Ureter (tissue), 1 donor: ENCODE results near the gene LRMDA. TPM values are rescaled to one million over a fixed set of nuclear protein-coding genes. Genes with fewer than 3 reads are reported as not detected.
A peak's percentile ranks its signal among the peaks of the same experiment; 100 is the strongest.
"Not testable (repeated sequence)": the region's sequence is repeated elsewhere in the genome, so short reads cannot be mapped to it uniquely, and the experiment has no call there.

Experiments
- DNase-seq: peaks from one replicate; pipeline ENCODE4 v3.0.0-alpha.2; 2020; ENCODE audit warnings: low spot score
- total RNA-seq: library from RNA; stranded (reverse); gene quantifications from one replicate; pipeline ENCODE4 v1.2.4, GENCODE V29; 2023
- donor health status: DM: yes; HTN: yes; CAD: no.

LRMDA gene
- total RNA-seq, 1 donor from 2014 or later: 23.1 TPM

GRCh38 chr10:75505840-75506506 is 74.5 kb downstream of the LRMDA start:
- no peak for DNase-seq

GRCh38 chr10:75506930-75507329 is 75.5 kb downstream of the LRMDA start:
- no peak for DNase-seq

- no peak for DNase-seq
These were observed 76.0 kb downstream of the LRMDA start for GRCh38 chr10:75507469-75507868.

- no peak for DNase-seq
These were observed 76.9 kb downstream of the LRMDA start for GRCh38 chr10:75508239-75508813.

GRCh38 chr10:75508814-75509306 is 77.4 kb downstream of the LRMDA start:
- no peak for DNase-seq

GRCh38 chr10:75509706-75510105 is 78.3 kb downstream of the LRMDA start:
- no peak for DNase-seq

GRCh38 chr10:75511011-75511410 is 79.6 kb downstream of the LRMDA start:
- DNase-seq: no peak

- DNase-seq: peak; percentile 58
These were observed 80.9 kb downstream of the LRMDA start for GRCh38 chr10:75512203-75512933.

GRCh38 chr10:75513292-75513885 is 82.0 kb downstream of the LRMDA start:
- DNase-seq: no peak

- no peak for DNase-seq
These were observed 83.4 kb downstream of the LRMDA start for GRCh38 chr10:75514830-75515229.

GRCh38 chr10:75516154-75516553 is 84.7 kb downstream of the LRMDA start:
- DNase-seq: not testable (repeated sequence)

- not testable (repeated sequence) for DNase-seq
These were observed 87.8 kb downstream of the LRMDA start for GRCh38 chr10:75519213-75519612.

- DNase-seq: not testable (repeated sequence)
These were observed 89.9 kb downstream of the LRMDA start for GRCh38 chr10:75521194-75521829.

- DNase-seq: no peak
These were observed 93.6 kb downstream of the LRMDA start for GRCh38 chr10:75525067-75525466.

- DNase-seq: no peak
These were observed 94.2 kb downstream of the LRMDA start for GRCh38 chr10:75525646-75526045.

GRCh38 chr10:75527542-75527941 is 96.1 kb downstream of the LRMDA start:
- DNase-seq: no peak

GRCh38 chr10:75528392-75528791 is 97.0 kb downstream of the LRMDA start:
- DNase-seq: no peak

- DNase-seq: no peak
These were observed 98.9 kb downstream of the LRMDA start for GRCh38 chr10:75530299-75530698.

GRCh38 chr10:75531571-75532031 is 100.2 kb downstream of the LRMDA start:
- DNase-seq: no peak

- DNase-seq: no peak
These were observed 101.0 kb downstream of the LRMDA start for GRCh38 chr10:75532253-75532924.

GRCh38 chr10:75538144-75538543 is 106.7 kb downstream of the LRMDA start:
- no peak for DNase-seq
